Central memory CD8-positive, alpha-beta T cell (primary cell): ENCODE results near the gene ZNF273.
"Not testable (repeated sequence)": the region's sequence is repeated elsewhere in the genome, so short reads cannot be mapped to it uniquely, and the experiment has no call there.

Source experiments
- ATAC-seq: fragments of 150-1000 bp; cut with Tn5 transposase; replicated peaks from 2 replicates; pipeline ENCODE4 v1.10.0; 2022; ENCODE audit warnings: mild to moderate bottlenecking, moderate FRiP score, moderate number of reproducible peaks; ENCODE audit not compliant: poor library complexity, severe bottlenecking; ENCODE audit errors: extremely low read depth
- DNase-seq, 2 donors: peaks; one replicate each; pipeline ENCODE4 v3.0.0; 2021; ENCODE audit warnings: low spot score in 2 of 2
- H3K27ac Mint-ChIP-seq: one replicate; pipeline ENCODE4 v1.8.0; 2022; ENCODE audit warnings: low read depth, mild to moderate bottlenecking, moderate library complexity, mixed read lengths
- H3K27me3 Mint-ChIP-seq: one replicate; pipeline ENCODE4 v1.8.0; 2022; ENCODE audit warnings: mixed read lengths
- H3K36me3 Mint-ChIP-seq: one replicate; pipeline ENCODE4 v1.8.0; 2022; ENCODE audit warnings: mild to moderate bottlenecking, moderate library complexity, mixed read lengths; ENCODE audit not compliant: insufficient read depth
- H3K4me1 Mint-ChIP-seq: one replicate; pipeline ENCODE4 v1.8.0; 2022; ENCODE audit warnings: mixed read lengths
- H3K4me3 Mint-ChIP-seq: one replicate; pipeline ENCODE4 v1.8.0; 2022; ENCODE audit warnings: mild to moderate bottlenecking, moderate library complexity, mixed read lengths
- H3K9me3 Mint-ChIP-seq: one replicate; pipeline ENCODE4 v1.8.0; 2022; ENCODE audit warnings: mixed read lengths

ZNF273 gene

DNA sequence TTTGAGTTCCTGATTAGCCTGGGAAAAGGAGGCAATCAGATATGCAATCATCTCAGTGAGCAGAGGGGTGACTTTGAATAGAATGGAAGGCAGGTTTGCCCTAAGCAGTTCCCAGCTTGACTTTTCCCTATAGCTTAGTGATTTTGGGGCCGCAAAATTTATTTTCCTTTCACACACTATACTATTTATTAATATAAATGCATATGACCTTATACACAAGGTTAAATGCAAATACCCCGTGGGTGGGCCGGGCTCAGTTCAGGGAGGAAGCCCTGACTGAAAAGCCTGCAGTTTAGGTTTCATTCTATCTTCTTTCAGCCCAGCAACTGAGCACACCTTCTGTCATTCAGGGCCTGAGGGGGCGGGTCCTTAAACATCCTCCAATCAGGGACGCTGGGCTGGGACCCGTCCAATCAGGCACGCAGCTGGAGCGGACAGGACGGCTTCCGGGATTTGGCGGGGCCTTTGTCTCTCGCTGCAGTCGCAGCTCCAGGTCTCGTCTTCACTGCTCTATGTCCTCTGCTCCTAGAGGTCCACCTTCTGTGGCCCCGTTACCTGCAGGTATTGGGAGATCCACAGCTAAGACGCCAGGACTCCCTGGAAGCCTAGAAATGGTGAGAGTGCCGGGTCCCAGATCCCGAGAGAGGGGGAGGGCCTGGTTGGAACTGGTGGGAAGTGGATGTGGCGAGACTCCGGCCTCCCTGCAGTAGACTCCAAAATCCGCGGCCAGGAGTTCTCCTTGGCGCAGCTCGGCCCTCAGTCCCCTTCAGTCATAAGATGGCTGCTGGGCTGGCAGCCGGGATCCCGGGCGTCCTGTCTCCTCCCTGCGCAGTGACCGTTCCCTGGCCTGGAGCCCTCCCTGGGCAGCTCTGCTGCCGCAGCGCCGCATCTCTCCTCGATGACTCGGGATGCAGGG lies at the start of gene ZNF273:
Gene ZNF273, plus strand, starts transcription at position 468 of the 916 bp plus-strand sequence. Its CDS starts 45 bp downstream, at position 513.
- peak; percentile 99 for ATAC-seq
- Mint-ChIP-seq H3K4me3 (peak within 1 kb of the TSS; percentile 94), H3K27me3 (no peaks in the 10 kb centered on the region), H3K36me3 (peaks cover 10% of the 10 kb centered on the region), H3K9me3 (no peaks in the 10 kb centered on the region), H3K27ac (peak within 1 kb of the TSS; percentile 94), H3K4me1 (peaks cover 39% of the 10 kb centered on the region)
- DNase-seq: peak; percentile 81 to 85

- ATAC-seq (no peak), DNase-seq (no peak)
- H3K27me3 Mint-ChIP-seq: no peaks in the 10 kb centered on the region
- H3K4me1 Mint-ChIP-seq: no peaks in the 10 kb centered on the region
- H3K36me3 Mint-ChIP-seq: peaks cover 1% of the 10 kb centered on the region
- no peaks in the 10 kb centered on the region for H3K9me3 Mint-ChIP-seq
- H3K4me3 Mint-ChIP-seq: no peak overlapping the region
- no peak overlapping the region for H3K27ac Mint-ChIP-seq
These were observed 49.4 kb upstream of the ZNF273 start for GRCh38 chr7:64853679-64854078.

- no peaks in the 10 kb centered on the region for H3K27me3 Mint-ChIP-seq
- no peaks in the 10 kb centered on the region for H3K4me1 Mint-ChIP-seq
These were observed 48.1 kb upstream of the ZNF273 start for GRCh38 chr7:64854969-64855368.

GRCh38 chr7:64863021-64863420 lies 40.1 kb upstream of the ZNF273 start:
- Mint-ChIP-seq H3K4me1 (no peaks in the 10 kb centered on the region), H3K27me3 (peaks cover 8% of the 10 kb centered on the region), H3K27ac (no peak overlapping the region), H3K36me3 (peaks cover 2% of the 10 kb centered on the region), H3K9me3 (no peaks in the 10 kb centered on the region), H3K4me3 (no peak overlapping the region)
- ATAC-seq (no peak), DNase-seq (no peak)

More at GRCh38 chr7:64854969-64855368, 48.1 kb upstream of the ZNF273 start:
- Mint-ChIP-seq H3K9me3 (no peaks in the 10 kb centered on the region), H3K36me3 (peaks cover 2% of the 10 kb centered on the region), H3K4me3 (no peak overlapping the region), H3K27ac (no peak overlapping the region)
- no peak for DNase-seq
- no peak for ATAC-seq

GRCh38 chr7:64863530-64863929 lies 39.5 kb upstream of the ZNF273 start:
- H3K27me3 Mint-ChIP-seq, H3K9me3 Mint-ChIP-seq, ATAC-seq, DNase-seq, H3K4me1 Mint-ChIP-seq, H3K4me3 Mint-ChIP-seq, H3K36me3 Mint-ChIP-seq, H3K27ac Mint-ChIP-seq: not testable (repeated sequence)

GRCh38 chr7:64863969-64864368 lies 39.1 kb upstream of the ZNF273 start:
- Mint-ChIP-seq H3K36me3 (peaks cover under 1% of the 10 kb centered on the region), H3K4me3 (no peak overlapping the region), H3K27me3 (peaks cover 8% of the 10 kb centered on the region), H3K4me1 (no peaks in the 10 kb centered on the region), H3K9me3 (no peaks in the 10 kb centered on the region), H3K27ac (no peak overlapping the region)
- ATAC-seq (no peak), DNase-seq (no peak)

- no peaks in the 10 kb centered on the region for H3K36me3 Mint-ChIP-seq
- no peaks in the 10 kb centered on the region for H3K9me3 Mint-ChIP-seq
- no peak overlapping the region for H3K27ac Mint-ChIP-seq
- peaks cover 33% of the 10 kb centered on the region for H3K27me3 Mint-ChIP-seq
- ATAC-seq (no peak), DNase-seq (peak in 1 of 2 donors; percentile 6)
- no peak overlapping the region for H3K4me3 Mint-ChIP-seq
- H3K4me1 Mint-ChIP-seq: no peaks in the 10 kb centered on the region
These were observed 35.1 kb upstream of the ZNF273 start for GRCh38 chr7:64867863-64868440.

GRCh38 chr7:64868499-64868898 lies 34.6 kb upstream of the ZNF273 start:
- Mint-ChIP-seq H3K36me3 (no peaks in the 10 kb centered on the region), H3K27me3 (peaks cover 39% of the 10 kb centered on the region), H3K4me3 (no peak overlapping the region), H3K27ac (no peak overlapping the region), H3K4me1 (no peaks in the 10 kb centered on the region), H3K9me3 (no peaks in the 10 kb centered on the region)
- no peak for DNase-seq
- ATAC-seq: no peak

DNA sequence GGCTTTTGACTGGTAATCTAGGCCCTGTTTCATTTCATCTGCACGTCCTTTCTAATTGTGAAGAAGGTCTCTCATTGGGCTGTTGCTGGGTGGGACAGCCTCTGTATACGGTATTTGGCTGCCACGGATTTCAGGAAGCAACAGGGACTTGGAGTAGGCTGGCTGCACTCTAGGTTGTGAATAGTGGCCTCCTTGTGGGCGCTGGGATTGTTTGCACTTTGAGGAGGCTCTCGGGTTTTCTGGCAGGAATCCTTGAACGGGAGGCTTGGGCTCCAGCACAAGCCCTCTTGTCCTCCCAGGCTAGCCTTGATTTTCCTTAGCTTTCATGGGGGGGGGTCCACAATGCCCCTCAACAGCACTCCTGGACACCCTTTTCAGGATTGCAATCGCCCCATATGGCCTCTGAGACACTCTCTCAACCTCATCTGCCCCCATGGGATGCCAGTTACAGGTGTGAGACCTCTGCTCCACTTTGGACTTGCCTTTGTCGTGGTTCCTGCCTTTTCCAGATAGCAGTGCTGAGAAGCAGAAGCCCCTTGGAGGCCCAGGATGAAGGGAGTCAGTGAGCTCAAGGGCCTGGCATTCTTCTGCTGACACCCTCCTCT lies 33.9 kb upstream of the ZNF273 start:
- H3K27me3 Mint-ChIP-seq: peaks cover 39% of the 10 kb centered on the region
- H3K9me3 Mint-ChIP-seq: no peaks in the 10 kb centered on the region
- no peak overlapping the region for H3K27ac Mint-ChIP-seq
- no peaks in the 10 kb centered on the region for H3K4me1 Mint-ChIP-seq
- no peaks in the 10 kb centered on the region for H3K36me3 Mint-ChIP-seq
- ATAC-seq: no peak
- no peak for DNase-seq
- no peak overlapping the region for H3K4me3 Mint-ChIP-seq

DNA sequence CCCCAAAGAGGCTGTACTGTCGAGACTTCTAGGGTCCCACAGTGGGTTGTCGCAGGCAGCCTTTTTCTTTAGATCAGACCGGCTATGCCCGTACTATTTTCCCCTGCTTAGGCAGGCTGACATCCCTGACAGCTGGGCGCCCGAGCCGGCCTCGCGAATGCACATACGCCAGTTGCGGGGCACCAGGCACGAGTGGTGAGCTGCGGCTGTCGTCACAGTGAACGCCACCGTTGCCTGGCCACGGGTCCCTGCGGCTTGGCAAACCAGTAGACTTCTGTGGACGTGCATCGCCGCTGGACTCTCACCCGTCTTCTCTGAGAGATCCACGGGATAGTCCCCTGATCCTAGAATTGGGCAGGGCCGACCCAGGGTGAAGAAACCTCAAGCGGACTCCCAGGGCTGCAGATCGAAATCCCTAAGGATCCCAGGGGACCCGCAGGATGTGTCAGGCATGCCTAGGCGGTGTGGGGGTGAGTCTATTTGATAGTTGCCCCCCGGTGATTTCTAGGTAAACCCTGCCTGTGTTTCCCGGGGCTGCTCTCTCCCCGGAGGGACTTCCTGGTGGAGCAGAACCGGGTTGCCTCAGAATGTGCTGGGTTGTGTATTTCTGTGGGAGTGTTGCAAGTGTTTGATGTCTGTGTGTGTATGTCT lies 33.0 kb upstream of the ZNF273 start:
- no peak overlapping the region for H3K27ac Mint-ChIP-seq
- H3K4me3 Mint-ChIP-seq: no peak overlapping the region
- no peaks in the 10 kb centered on the region for H3K36me3 Mint-ChIP-seq
- DNase-seq (no peak), ATAC-seq (no peak)
- H3K9me3 Mint-ChIP-seq: no peaks in the 10 kb centered on the region
- H3K4me1 Mint-ChIP-seq: no peaks in the 10 kb centered on the region
- peaks cover 37% of the 10 kb centered on the region for H3K27me3 Mint-ChIP-seq

DNA sequence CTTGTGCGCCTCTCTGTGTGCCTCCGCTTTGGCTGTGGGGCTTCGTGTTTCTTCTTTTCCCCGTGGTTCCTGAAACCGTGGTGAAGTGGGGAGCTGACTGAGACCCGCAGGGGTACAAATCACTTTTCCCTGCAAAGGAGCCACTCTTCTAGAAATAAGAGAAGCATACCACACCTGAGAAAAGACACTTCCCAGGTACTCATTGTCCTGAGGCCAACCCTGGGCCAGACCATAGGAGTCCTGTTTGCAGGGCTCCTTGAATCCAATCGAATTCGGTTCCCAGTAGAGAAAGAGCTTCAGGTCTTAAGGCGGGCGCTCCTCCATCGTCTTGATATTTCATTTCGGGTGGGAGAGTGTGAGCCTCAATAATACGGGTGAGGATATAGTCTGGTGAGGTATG lies 32.4 kb upstream of the ZNF273 start:
- Mint-ChIP-seq H3K4me1 (no peaks in the 10 kb centered on the region), H3K27ac (no peak overlapping the region), H3K4me3 (no peak overlapping the region), H3K27me3 (peaks cover 37% of the 10 kb centered on the region), H3K36me3 (no peaks in the 10 kb centered on the region), H3K9me3 (no peaks in the 10 kb centered on the region)
- ATAC-seq: no peak
- no peak for DNase-seq

GRCh38 chr7:64871761-64872160 lies 31.3 kb upstream of the ZNF273 start:
- ATAC-seq: no peak
- H3K4me3 Mint-ChIP-seq: no peak overlapping the region
- no peak overlapping the region for H3K27ac Mint-ChIP-seq
- no peaks in the 10 kb centered on the region for H3K4me1 Mint-ChIP-seq
- H3K9me3 Mint-ChIP-seq: no peaks in the 10 kb centered on the region
- DNase-seq: no peak
- H3K27me3 Mint-ChIP-seq: peaks cover 41% of the 10 kb centered on the region
- H3K36me3 Mint-ChIP-seq: no peaks in the 10 kb centered on the region
